ENCODE measurements around the gene ATP8B1.

DNA sequence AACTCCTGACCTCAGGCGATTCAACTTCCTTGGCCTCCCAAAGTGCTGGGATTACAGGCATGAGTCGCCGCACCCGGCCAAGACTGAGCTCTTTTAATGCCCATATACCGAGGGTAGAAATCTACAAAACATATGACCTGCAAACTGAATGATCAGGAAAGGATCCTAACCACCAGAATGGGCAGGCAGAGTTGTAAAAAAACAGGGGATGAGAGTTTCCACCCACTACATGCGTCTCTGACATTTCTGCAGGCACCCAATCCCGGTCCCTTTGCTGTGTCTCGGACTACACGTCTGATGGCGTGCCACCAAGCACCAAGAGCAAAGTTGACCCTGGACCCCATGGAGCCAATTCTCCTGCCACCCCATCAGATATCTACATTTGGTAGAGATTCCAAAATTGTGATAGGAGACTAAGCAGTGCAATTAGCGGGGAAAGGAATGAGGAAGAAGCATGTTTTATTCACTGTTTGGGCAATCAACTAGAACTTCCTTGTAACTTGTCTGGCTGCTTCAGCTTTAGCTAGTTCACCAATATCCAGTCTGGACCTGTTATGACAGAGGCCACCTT, 74.1 kb downstream of the ATP8B1 start:
- TF ChIP-seq, protein P1, sequence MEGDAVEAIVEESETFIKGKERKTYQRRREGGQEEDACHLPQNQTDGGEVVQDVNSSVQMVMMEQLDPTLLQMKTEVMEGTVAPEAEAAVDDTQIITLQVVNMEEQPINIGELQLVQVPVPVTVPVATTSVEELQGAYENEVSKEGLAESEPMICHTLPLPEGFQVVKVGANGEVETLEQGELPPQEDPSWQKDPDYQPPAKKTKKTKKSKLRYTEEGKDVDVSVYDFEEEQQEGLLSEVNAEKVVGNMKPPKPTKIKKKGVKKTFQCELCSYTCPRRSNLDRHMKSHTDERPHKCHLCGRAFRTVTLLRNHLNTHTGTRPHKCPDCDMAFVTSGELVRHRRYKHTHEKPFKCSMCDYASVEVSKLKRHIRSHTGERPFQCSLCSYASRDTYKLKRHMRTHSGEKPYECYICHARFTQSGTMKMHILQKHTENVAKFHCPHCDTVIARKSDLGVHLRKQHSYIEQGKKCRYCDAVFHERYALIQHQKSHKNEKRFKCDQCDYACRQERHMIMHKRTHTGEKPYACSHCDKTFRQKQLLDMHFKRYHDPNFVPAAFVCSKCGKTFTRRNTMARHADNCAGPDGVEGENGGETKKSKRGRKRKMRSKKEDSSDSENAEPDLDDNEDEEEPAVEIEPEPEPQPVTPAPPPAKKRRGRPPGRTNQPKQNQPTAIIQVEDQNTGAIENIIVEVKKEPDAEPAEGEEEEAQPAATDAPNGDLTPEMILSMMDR (IDR thresholded peaks at IDR 0.05 in 2 of 3, conservative IDR thresholded peaks at IDR 0.05 in 1 of 3; ENCODE audit: borderline replicate concordance in 1 of 3, insufficient read depth in 1 of 3, low read depth in 2 of 3, low read length in 2 of 3), result no peak
- no peak for TF ChIP-seq YY1 (IDR thresholded peaks at IDR 0.05; ENCODE audit: extremely low read depth, insufficient replicate concordance, low read depth, low read length)

Measured in HCT116 (cell line).